ENCODE results near the gene TMEM52. TPM values are rescaled to one million over a fixed set of nuclear protein-coding genes. Genes with fewer than 3 reads are reported as not detected.

Gene TMEM52
- total RNA-seq, 1 donor from 2014 or later: 3.9 TPM

DNA sequence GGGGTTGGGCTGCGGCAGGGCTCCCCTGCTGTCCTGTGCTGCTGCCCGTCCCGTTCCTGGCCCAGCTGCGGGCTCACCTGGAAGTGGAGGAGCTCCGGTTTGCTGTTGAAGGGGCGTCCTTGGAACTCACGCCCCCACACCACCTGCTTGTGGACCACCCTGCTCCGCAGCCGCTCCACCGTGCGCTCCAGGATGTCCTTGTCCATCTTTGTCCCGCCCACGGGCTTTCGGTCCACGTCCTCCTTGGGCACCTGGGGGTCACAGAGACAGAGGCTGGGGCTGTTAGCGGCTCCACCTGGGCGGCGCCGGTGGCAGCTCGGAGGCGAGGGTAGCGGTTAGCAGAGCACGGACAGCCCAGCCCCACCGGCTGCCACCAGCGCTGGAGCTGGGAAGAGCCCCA, 45.7 kb upstream of the TMEM52 start:
- no peak for DNase-seq (ENCODE audit: extremely low spot score, unreplicated experiment)
- H3K4me3 Mint-ChIP-seq: no peak overlapping the region
- H3K36me3 Mint-ChIP-seq: no peaks in the 10 kb centered on the region
- no peak overlapping the region for H3K27ac Mint-ChIP-seq
- TF ChIP-seq, protein P1, sequence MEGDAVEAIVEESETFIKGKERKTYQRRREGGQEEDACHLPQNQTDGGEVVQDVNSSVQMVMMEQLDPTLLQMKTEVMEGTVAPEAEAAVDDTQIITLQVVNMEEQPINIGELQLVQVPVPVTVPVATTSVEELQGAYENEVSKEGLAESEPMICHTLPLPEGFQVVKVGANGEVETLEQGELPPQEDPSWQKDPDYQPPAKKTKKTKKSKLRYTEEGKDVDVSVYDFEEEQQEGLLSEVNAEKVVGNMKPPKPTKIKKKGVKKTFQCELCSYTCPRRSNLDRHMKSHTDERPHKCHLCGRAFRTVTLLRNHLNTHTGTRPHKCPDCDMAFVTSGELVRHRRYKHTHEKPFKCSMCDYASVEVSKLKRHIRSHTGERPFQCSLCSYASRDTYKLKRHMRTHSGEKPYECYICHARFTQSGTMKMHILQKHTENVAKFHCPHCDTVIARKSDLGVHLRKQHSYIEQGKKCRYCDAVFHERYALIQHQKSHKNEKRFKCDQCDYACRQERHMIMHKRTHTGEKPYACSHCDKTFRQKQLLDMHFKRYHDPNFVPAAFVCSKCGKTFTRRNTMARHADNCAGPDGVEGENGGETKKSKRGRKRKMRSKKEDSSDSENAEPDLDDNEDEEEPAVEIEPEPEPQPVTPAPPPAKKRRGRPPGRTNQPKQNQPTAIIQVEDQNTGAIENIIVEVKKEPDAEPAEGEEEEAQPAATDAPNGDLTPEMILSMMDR (conservative IDR thresholded peaks at IDR 0.05): no peak
- H3K4me1 Mint-ChIP-seq (ENCODE audit: unreplicated experiment): peaks cover 9% of the 10 kb centered on the region
- no peaks in the 10 kb centered on the region for H3K9me3 Mint-ChIP-seq
- H3K27me3 Mint-ChIP-seq: peaks cover 15% of the 10 kb centered on the region

GRCh38 chr1:1963570-1963969, 44.5 kb upstream of the TMEM52 start:
- TF ChIP-seq, protein P1 (conservative IDR thresholded peaks at IDR 0.05): no peak
- Mint-ChIP-seq H3K4me1 (ENCODE audit: unreplicated experiment) (peaks cover 9% of the 10 kb centered on the region), H3K36me3 (no peaks in the 10 kb centered on the region), H3K9me3 (no peaks in the 10 kb centered on the region), H3K4me3 (no peak overlapping the region), H3K27ac (no peak overlapping the region), H3K27me3 (peaks cover 19% of the 10 kb centered on the region)
- DNase-seq (ENCODE audit: extremely low spot score, unreplicated experiment): no peak

DNA sequence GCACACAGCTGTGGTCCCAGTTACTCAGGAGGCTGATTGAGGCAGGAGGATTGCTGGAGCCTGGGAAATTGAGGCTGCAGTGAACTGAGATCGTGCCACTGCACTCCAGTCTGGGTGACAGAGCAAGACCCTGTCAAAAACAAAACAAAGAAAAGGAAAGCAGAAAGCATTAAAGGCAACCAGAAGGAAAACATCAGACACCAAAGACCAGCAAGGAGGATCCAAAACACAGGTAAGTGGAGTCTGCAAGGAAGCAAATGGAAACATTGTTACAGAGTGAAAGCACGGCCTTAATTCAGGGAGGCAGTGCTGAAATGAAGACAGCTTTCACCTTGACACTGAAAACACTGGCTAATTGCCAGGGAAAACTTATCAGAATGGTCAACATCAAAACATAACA, 43.7 kb upstream of the TMEM52 start:
- Mint-ChIP-seq H3K36me3 (no peaks in the 10 kb centered on the region), H3K27ac (no peak overlapping the region), H3K4me1 (ENCODE audit: unreplicated experiment) (peaks cover 9% of the 10 kb centered on the region), H3K27me3 (peaks cover 19% of the 10 kb centered on the region), H3K4me3 (no peak overlapping the region), H3K9me3 (no peaks in the 10 kb centered on the region)
- no peak for DNase-seq (ENCODE audit: extremely low spot score, unreplicated experiment)
- TF ChIP-seq, protein P1 (conservative IDR thresholded peaks at IDR 0.05): no peak

DNA sequence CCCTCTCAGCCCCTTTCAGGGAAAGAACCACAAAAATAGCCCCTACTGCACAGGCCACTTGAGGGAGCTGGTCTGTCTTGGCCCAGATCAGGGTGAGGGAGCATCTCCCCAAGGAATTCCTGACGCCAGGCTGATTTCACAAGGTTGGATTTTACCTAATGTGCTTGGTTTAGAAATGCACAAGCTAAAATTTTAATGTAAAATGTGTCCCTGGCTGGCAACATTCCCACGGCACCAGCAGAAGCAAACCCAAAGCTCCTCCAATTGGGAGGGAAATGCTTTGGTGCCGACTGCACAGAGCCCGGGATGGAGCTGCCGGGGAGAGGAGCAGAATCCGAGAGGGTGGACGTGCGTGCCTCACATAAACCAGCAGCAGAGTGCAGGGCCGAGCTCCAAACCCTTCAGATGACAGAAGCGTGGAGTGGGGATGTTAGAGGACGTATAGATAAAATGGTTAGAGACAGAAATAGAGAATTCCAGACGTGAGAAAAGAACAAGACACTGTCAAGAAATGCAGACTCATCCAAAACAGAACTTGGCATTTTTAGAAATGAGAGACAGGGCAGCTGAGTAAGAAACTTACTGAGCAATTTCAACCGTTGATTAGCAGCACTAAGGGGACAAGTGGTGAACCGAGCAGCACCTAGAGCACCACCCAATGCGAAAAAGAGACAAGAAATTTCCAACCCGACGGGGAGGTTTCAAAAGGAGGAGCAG, 41.6 kb upstream of the TMEM52 start:
- H3K4me1 Mint-ChIP-seq (ENCODE audit: unreplicated experiment): peaks cover 9% of the 10 kb centered on the region
- no peak overlapping the region for H3K27ac Mint-ChIP-seq

DNA sequence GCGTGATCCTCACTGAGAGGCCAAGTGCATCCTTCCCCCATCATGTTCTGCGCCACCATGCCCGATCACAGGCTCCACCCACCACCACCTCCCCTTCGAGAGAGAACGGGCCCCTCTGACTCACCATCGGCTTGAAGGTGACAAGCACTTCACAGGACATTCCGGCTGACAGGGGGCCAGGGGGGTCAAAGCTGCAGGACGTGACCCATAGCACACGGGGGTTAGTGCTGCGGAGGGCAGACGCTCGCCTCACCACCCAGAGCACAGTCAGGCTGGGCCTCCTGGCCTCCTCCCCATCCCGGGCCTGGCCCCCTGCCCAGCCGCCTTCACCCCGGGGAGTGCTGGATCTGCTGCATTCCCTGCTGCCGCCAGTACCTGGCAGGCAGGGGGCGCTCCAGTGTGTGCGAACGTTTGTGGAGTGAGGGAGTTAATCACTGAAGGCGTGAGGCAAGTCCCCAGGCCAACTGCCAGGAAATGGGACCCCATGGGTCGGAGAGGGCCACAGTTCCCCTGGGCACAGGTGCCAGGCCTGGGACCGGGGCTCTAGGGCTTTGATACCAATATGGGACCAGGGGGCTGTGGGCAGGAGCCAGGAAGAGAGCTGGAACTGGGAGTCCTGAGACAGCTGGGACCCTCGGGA, 40.9 kb upstream of the TMEM52 start:
- no peak overlapping the region for H3K27ac Mint-ChIP-seq
- no peaks in the 10 kb centered on the region for H3K9me3 Mint-ChIP-seq
- DNase-seq (ENCODE audit: extremely low spot score, unreplicated experiment): no peak
- TF ChIP-seq, protein P1 (conservative IDR thresholded peaks at IDR 0.05): peak; percentile 89
- H3K27me3 Mint-ChIP-seq: peaks cover 16% of the 10 kb centered on the region
- H3K4me3 Mint-ChIP-seq: no peak overlapping the region
- peaks cover 9% of the 10 kb centered on the region for H3K4me1 Mint-ChIP-seq (ENCODE audit: unreplicated experiment)
- no peaks in the 10 kb centered on the region for H3K36me3 Mint-ChIP-seq

More for the DNA sequence above, 41.6 kb upstream of the TMEM52 start:
- DNase-seq (ENCODE audit: extremely low spot score, unreplicated experiment): no peak
- Mint-ChIP-seq H3K4me3 (no peak overlapping the region), H3K36me3 (no peaks in the 10 kb centered on the region), H3K27me3 (peaks cover 16% of the 10 kb centered on the region), H3K9me3 (no peaks in the 10 kb centered on the region)
- TF ChIP-seq, protein P1 (conservative IDR thresholded peaks at IDR 0.05): no peak

Data from type B pancreatic cell (in vitro differentiated cells).